WTC11 (cell line): ENCODE measurements around the gene SDHA. TPM values are rescaled to one million over a fixed set of nuclear protein-coding genes. Genes with fewer than 3 reads are reported as not detected.

ENCODE experiments used
- ATAC-seq: fragments of 200-7000 bp; cut with Tn5 transposase; 2 replicates; pipeline ENCODE4 v1.10.0; 2021; ENCODE audit warnings: mild to moderate bottlenecking, moderate library complexity
- CTCF ChIA-PET: fragments of 300-600 bp; sonication (Branson Sonifier 250); formaldehyde crosslinking; loops from one replicate; lab custom pipeline; 2021; ENCODE audit warnings: antibody characterized with exemption; lab: Charles Lee
- POLR2A ChIA-PET: fragments of 350-600 bp; sonication (Branson Sonifier 250); formaldehyde crosslinking; loops from one replicate; lab custom pipeline; 2021; ENCODE audit warnings: antibody characterized with exemption; lab: Charles Lee
- DNase-seq: peaks from one replicate; pipeline ENCODE4 v3.0.0; 2021; ENCODE audit warnings: low spot score
- H3K27ac Mint-ChIP-seq: 2 replicates; pipeline ENCODE4 v1.8.0; 2021; ENCODE audit warnings: mixed read lengths
- H3K27me3 Mint-ChIP-seq: 2 replicates; pipeline ENCODE4 v1.8.0; 2021; ENCODE audit warnings: low read depth, mild to moderate bottlenecking, moderate library complexity, mixed read lengths
- H3K36me3 Mint-ChIP-seq: 2 replicates; pipeline ENCODE4 v1.8.0; 2021; ENCODE audit warnings: mixed read lengths
- H3K4me1 Mint-ChIP-seq: 2 replicates; pipeline ENCODE4 v1.8.0; 2022; ENCODE audit warnings: mixed read lengths
- H3K4me3 Mint-ChIP-seq: 2 replicates; pipeline ENCODE4 v1.8.0; 2021; ENCODE audit warnings: mild to moderate bottlenecking, moderate library complexity, mixed read lengths
- H3K9me3 Mint-ChIP-seq: 2 replicates; pipeline ENCODE4 v1.8.0; 2021; ENCODE audit warnings: mixed read lengths
- CREB1 ChIP-seq: sonication (generic); formaldehyde crosslinking; IDR thresholded peaks from 2 replicates; pipeline ENCODE4 v1.8.0; 2023; ENCODE audit warnings: mild to moderate bottlenecking, missing genetic modification reagents
- FOXJ3 ChIP-seq: sonication (generic); formaldehyde crosslinking; IDR thresholded peaks from 2 replicates; pipeline ENCODE4 v1.9.0; 2021; ENCODE audit warnings: missing genetic modification reagents, mild to moderate bottlenecking, borderline replicate concordance
- FOXK1 ChIP-seq: sonication (generic); formaldehyde crosslinking; IDR thresholded peaks from 2 replicates; pipeline ENCODE4 v1.8.0; 2022; ENCODE audit warnings: mild to moderate bottlenecking, moderate library complexity, missing genetic modification reagents
- GTF2I ChIP-seq: fragments of 250-450 bp; sonication (Bioruptor Pico); conservative IDR thresholded peaks from 2 replicates; pipeline ENCODE4 v1.4.0; 2021; ENCODE audit warnings: mild to moderate bottlenecking
- HMGA2 ChIP-seq: fragments of 250-450 bp; sonication (Bioruptor Pico); IDR thresholded peaks from 2 replicates; pipeline ENCODE4 v1.4.0; 2021; ENCODE audit warnings: mild to moderate bottlenecking, moderate library complexity
- HMGXB4 ChIP-seq: sonication (generic); formaldehyde crosslinking; IDR thresholded peaks from 2 replicates; pipeline ENCODE4 v1.8.1; 2023; ENCODE audit warnings: mild to moderate bottlenecking, moderate library complexity, missing genetic modification reagents
- PREB ChIP-seq: sonication (generic); formaldehyde crosslinking; IDR thresholded peaks from 2 replicates; pipeline ENCODE4 v1.8.1; 2022; ENCODE audit warnings: mild to moderate bottlenecking, missing genetic modification reagents, moderate library complexity, borderline replicate concordance
- PRRX2 ChIP-seq: fragments of 250-450 bp; sonication (Bioruptor Pico); IDR thresholded peaks from 2 replicates; pipeline ENCODE4 v1.8.0; 2021; ENCODE audit warnings: mild to moderate bottlenecking
- TEAD1 ChIP-seq: sonication (generic); formaldehyde crosslinking; IDR thresholded peaks from 2 replicates; pipeline ENCODE4 v1.8.0; 2022; ENCODE audit warnings: mild to moderate bottlenecking, missing genetic modification reagents
- ZNF138 ChIP-seq: sonication (generic); formaldehyde crosslinking; conservative IDR thresholded peaks from 2 replicates; pipeline ENCODE4 v1.8.1; 2022; ENCODE audit warnings: mild to moderate bottlenecking, moderate library complexity, missing genetic modification reagents
- ZNF232 ChIP-seq: sonication (generic); formaldehyde crosslinking; IDR thresholded peaks from 2 replicates; pipeline ENCODE4 v1.8.0; 2022; ENCODE audit warnings: mild to moderate bottlenecking, missing genetic modification reagents
- ZNF263 ChIP-seq: sonication (generic); formaldehyde crosslinking; IDR thresholded peaks from 2 replicates; pipeline ENCODE4 v1.8.1; 2022; ENCODE audit warnings: low read depth, mild to moderate bottlenecking, moderate library complexity, missing genetic modification reagents
- ZSCAN18 ChIP-seq: fragments of 250-450 bp; sonication (Bioruptor Pico); IDR thresholded peaks from 2 replicates; pipeline ENCODE4 v2.1.2; 2022; ENCODE audit warnings: mild to moderate bottlenecking, moderate library complexity
- total RNA-seq: library from RNA; stranded (reverse); gene quantifications from 3 replicates; pipeline ENCODE4 v1.2.3, GENCODE V29; 2021
- TF ChIP-seq, protein P1 (sequence below): fragments of 250-450 bp; sonication (Bioruptor Pico); IDR thresholded peaks from 2 replicates; pipeline ENCODE4 v1.9.0; 2021; ENCODE audit warnings: mild to moderate bottlenecking
- TF ChIP-seq, protein P2 (sequence below): sonication (generic); formaldehyde crosslinking; IDR thresholded peaks from 2 replicates; pipeline ENCODE4 v1.8.0; 2022; ENCODE audit warnings: mild to moderate bottlenecking, missing genetic modification reagents
- TF ChIP-seq, protein P3 (sequence below): sonication (generic); formaldehyde crosslinking; conservative IDR thresholded peaks from 2 replicates; pipeline ENCODE4 v1.8.1; 2023; ENCODE audit warnings: mild to moderate bottlenecking, low read depth, missing genetic modification reagents, moderate library complexity
- TF ChIP-seq, protein P4 (sequence below): sonication (generic); formaldehyde crosslinking; IDR thresholded peaks from 2 replicates; pipeline ENCODE4 v1.8.1; 2023; ENCODE audit warnings: mild to moderate bottlenecking, missing genetic modification reagents, moderate library complexity

The SDHA gene
- total RNA-seq, 1 experiment from 2014 or later, result 145 TPM

DNA sequence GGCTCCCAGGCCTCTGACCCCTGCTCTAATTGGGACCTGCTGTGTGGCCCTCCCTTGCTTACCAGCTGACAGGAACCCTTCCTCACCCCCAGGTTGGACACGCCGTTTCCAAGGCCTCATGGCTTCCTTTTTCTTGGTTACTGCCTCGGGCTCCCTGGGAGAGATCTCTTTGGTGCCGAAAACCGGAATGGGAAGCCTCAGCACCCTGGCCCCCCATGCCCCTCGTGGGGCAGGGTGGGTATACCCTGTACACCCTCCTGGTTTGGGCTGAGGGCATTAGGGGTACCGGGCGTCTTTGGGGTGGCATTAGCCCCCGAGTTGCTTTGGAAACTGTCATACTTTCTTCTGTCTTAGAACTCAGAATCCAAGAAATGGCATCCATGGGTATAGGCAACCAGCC is 37.0 kb upstream of the SDHA start:
- POLR2A ChIA-PET, result no interaction called here
- no peak for ATAC-seq
- Mint-ChIP-seq H3K36me3 (peaks cover 20% of the 10 kb centered on the region), H3K4me3 (no peak overlapping the region), H3K27me3 (no peaks in the 10 kb centered on the region), H3K4me1 (peaks cover 13% of the 10 kb centered on the region)
- TF ChIP-seq ZNF138 (CRISPR knock-in tag) (no peak), ZNF263 (CRISPR knock-in tag) (no peak), PRRX2 (CRISPR knock-in tag) (no peak), PREB (no peak), HMGXB4 (CRISPR knock-in tag) (no peak), FOXJ3 (CRISPR knock-in tag) (no peak), TEAD1 (CRISPR knock-in tag) (no peak), HMGA2 (no peak), GTF2I (CRISPR knock-in tag) (no peak), FOXK1 (CRISPR knock-in tag) (no peak), ZSCAN18 (no peak), ZNF232 (CRISPR knock-in tag) (no peak), CREB1 (CRISPR knock-in tag) (no peak)
- TF ChIP-seq, protein P1, sequence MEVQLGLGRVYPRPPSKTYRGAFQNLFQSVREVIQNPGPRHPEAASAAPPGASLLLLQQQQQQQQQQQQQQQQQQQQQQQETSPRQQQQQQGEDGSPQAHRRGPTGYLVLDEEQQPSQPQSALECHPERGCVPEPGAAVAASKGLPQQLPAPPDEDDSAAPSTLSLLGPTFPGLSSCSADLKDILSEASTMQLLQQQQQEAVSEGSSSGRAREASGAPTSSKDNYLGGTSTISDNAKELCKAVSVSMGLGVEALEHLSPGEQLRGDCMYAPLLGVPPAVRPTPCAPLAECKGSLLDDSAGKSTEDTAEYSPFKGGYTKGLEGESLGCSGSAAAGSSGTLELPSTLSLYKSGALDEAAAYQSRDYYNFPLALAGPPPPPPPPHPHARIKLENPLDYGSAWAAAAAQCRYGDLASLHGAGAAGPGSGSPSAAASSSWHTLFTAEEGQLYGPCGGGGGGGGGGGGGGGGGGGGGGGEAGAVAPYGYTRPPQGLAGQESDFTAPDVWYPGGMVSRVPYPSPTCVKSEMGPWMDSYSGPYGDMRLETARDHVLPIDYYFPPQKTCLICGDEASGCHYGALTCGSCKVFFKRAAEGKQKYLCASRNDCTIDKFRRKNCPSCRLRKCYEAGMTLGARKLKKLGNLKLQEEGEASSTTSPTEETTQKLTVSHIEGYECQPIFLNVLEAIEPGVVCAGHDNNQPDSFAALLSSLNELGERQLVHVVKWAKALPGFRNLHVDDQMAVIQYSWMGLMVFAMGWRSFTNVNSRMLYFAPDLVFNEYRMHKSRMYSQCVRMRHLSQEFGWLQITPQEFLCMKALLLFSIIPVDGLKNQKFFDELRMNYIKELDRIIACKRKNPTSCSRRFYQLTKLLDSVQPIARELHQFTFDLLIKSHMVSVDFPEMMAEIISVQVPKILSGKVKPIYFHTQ (CRISPR knock-in tag), result no peak
- TF ChIP-seq, protein P2, sequence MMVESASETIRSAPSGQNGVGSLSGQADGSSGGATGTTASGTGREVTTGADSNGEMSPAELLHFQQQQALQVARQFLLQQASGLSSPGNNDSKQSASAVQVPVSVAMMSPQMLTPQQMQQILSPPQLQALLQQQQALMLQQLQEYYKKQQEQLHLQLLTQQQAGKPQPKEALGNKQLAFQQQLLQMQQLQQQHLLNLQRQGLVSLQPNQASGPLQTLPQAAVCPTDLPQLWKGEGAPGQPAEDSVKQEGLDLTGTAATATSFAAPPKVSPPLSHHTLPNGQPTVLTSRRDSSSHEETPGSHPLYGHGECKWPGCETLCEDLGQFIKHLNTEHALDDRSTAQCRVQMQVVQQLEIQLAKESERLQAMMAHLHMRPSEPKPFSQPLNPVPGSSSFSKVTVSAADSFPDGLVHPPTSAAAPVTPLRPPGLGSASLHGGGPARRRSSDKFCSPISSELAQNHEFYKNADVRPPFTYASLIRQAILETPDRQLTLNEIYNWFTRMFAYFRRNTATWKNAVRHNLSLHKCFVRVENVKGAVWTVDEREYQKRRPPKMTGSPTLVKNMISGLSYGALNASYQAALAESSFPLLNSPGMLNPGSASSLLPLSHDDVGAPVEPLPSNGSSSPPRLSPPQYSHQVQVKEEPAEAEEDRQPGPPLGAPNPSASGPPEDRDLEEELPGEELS (CRISPR knock-in tag), result no peak
- TF ChIP-seq, protein P3, sequence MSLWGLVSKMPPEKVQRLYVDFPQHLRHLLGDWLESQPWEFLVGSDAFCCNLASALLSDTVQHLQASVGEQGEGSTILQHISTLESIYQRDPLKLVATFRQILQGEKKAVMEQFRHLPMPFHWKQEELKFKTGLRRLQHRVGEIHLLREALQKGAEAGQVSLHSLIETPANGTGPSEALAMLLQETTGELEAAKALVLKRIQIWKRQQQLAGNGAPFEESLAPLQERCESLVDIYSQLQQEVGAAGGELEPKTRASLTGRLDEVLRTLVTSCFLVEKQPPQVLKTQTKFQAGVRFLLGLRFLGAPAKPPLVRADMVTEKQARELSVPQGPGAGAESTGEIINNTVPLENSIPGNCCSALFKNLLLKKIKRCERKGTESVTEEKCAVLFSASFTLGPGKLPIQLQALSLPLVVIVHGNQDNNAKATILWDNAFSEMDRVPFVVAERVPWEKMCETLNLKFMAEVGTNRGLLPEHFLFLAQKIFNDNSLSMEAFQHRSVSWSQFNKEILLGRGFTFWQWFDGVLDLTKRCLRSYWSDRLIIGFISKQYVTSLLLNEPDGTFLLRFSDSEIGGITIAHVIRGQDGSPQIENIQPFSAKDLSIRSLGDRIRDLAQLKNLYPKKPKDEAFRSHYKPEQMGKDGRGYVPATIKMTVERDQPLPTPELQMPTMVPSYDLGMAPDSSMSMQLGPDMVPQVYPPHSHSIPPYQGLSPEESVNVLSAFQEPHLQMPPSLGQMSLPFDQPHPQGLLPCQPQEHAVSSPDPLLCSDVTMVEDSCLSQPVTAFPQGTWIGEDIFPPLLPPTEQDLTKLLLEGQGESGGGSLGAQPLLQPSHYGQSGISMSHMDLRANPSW (CRISPR knock-in tag), result no peak
- TF ChIP-seq, protein P4, sequence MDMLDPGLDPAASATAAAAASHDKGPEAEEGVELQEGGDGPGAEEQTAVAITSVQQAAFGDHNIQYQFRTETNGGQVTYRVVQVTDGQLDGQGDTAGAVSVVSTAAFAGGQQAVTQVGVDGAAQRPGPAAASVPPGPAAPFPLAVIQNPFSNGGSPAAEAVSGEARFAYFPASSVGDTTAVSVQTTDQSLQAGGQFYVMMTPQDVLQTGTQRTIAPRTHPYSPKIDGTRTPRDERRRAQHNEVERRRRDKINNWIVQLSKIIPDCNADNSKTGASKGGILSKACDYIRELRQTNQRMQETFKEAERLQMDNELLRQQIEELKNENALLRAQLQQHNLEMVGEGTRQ (CRISPR knock-in tag), result no peak
- TF ChIP-seq, all 79 proteins: peak for 0
- DNase-seq, result no peak
- Mint-ChIP-seq H3K27ac (no peak overlapping the region), H3K9me3 (no peaks in the 10 kb centered on the region)
- CTCF ChIA-PET, result no interaction called here
